MV-4-11 (cell line): ENCODE measurements around the gene TSPO2.

Experiments used
- DNase-seq: peaks from one replicate; lab custom pipeline; 2025; lab: John Stamatoyannopoulos, UW

TSPO2 gene

DNA sequence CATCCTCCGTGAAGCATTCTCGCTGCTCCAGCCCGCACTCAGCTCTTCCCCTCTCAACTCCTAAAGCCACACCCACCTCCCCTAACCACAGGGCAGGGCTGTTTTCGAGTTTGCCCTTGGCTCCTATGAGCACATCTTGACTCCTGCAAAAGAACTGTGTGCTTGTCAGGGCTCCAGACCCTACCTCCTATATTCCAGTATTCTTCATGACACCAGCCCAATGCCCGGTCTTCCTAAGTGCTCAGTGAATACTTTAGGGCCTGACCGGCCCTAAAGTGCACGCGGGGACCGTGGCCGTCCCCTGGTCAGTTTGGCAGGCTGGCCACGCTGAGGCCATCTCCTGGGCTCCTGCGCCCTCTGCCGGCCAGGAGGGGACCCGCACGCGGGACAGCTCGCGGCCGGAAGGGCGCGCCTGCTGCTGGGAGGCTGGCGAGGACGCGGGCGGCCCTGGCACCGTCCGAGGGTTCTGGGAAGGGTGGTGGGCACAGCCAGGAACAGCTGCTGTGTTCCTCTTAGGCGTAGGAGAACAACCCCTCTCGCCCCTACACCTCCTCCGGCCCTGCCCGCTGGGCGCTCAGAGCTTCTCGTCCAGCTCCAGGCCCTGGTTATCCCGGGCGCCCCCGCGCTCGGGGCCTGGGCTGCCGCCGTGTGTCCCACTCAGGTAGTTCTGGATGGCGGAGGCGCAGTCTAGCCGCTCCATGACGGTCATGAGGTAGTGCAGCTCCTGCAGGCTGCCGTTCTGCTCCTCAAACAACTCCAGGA, 14.3 kb upstream of the TSPO2 start:
- DNase-seq, result peak; percentile 69

DNA sequence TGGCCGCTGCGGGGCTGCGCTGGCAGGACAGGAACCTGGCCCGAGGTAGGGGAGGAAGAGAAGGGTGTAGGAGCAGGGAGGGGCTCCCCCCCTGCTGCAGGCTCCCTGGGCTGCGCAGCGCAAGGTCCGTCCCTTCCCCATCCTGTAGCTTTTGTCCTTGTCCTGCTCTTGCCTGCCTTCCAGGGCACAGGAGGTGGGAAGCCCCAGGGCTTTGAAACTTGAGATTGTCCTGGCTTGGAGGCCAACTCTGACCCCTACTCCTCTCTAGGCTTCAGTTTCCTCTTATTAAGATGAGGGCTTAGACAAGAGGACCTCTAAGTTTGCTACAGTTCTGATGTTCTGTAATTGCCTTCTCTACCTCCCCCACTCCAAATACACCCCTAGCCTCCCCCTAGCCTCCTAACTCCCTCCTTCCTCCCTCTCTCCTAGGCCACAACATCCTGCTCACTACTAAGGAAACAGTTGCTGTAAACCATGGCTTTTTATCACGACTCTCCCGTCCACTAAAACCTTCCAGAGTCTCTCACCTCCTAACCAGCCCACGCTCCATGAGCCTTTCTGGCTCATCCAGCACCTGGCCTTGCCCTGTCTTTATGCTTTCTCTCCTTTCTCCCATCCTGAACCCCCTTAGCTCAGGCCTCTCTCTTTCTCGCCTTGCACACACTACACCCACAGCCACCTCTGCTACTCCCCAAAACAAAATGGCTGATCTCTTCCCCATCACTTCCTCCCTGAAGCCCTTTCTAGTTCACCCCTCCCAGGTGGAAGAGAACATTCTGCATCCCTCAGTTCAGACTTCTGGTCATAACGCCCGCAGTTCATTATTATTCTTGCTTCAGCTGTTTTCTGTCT, 13.5 kb upstream of the TSPO2 start:
- DNase-seq, result no peak

- DNase-seq, result no peak
Measured at GRCh38 chr6:41032830-41033229, 9.4 kb upstream of the TSPO2 start.

GRCh38 chr6:41033776-41034175, 8.5 kb upstream of the TSPO2 start:
- no peak for DNase-seq

GRCh38 chr6:41036186-41036585, 6.1 kb upstream of the TSPO2 start:
- no peak for DNase-seq

GRCh38 chr6:41036601-41037000, 5.7 kb upstream of the TSPO2 start:
- no peak for DNase-seq

GRCh38 chr6:41037107-41037900, 5.0 kb upstream of the TSPO2 start:
- DNase-seq, result no peak

GRCh38 chr6:41038205-41038604, 4.1 kb upstream of the TSPO2 start:
- DNase-seq, result no peak

DNA sequence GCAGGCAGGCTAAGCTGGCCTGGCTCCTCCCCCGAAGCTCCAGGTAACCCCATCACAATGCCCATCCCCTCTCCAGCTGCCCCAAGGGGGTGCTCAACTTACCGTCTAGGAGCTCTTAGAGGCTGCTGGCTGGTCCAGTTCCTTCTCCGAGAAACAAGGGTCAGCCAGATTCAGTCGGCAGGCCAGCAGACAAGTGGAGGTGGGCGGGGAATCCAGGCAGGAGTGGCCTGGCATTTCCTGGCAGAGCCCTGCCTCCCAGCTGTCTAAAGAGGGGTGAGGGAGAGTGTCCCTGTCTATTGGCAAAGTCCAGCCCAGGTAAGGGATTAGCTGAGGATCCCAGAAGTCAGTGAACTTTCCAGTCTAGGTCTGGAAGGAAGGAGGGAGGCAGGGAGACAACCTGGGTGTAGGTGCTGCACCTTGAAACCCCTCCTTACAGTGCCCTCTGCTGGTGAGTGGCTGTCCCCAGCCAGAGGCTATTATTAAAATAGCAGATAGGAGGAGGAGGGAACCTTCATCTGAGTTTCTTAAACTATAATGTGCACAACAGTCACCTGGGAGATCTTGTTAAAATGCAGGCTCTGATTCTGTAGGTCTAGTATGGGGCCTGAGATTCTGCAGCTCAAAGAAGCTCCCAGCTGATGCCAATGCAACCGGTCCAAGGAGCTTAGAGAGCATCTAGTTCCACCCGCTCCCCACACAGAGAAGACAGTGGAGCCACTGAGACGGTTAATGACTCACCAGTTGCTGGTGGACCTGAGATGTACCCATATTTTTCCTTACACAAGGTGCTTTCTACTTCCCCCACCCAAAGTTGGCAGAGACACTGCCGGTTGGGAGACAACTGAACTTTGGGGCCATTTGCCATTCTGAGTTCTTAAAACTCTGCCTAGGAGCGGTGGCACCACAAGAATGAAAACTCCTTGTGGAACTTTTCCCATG, 2.9 kb upstream of the TSPO2 start, which contains the start of gene UNC5CL:
UNC5CL (minus strand) TSS at position 162 of the 939 bp plus-strand sequence. CDS start 4,147 bp downstream, outside the sequence.
- peak; percentile 2 for DNase-seq

DNA sequence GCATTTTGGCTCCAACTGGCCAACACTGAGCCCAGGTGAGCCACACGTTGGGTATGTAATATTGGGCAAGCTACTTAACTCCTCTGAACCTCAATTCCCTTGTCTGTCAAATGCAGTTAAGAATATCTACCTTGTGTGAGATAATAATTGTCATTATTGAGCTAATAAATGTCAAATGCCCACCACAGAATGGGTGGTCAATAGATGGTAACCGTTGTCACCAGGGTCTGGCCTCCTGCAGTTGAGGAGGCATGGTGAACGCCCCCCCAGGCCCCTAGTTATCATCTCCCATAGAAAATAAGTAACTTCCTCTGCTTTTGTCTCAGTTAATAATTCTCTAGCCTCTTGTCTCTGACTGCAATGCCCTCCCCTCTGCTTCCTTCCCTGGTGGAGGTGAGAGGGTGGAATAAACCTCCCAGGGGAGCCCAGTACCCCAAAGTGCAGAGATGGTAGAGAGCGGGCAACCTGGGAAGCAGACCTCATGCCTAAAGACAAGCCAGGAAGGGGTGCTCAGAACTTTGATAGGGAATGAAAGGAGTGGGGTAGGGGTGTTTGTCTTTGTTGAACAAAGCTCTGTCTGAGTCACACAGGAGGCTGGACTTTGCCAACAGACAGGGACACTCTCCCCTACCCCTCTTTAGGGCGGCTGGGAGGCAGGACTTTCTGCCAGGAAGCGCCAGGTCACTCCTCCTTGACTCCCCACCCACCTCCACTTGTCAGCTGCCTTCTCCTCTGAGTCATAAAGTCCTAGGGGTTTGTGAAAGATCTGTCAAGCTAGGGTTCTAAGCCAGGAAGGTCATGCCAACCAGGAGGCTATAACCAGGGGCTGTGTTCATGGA, 1.9 kb upstream of the TSPO2 start:
- DNase-seq, result peak; percentile 23

GRCh38 chr6:41040940-41041536, 1.2 kb upstream of the TSPO2 start:
- DNase-seq, result no peak

DNA sequence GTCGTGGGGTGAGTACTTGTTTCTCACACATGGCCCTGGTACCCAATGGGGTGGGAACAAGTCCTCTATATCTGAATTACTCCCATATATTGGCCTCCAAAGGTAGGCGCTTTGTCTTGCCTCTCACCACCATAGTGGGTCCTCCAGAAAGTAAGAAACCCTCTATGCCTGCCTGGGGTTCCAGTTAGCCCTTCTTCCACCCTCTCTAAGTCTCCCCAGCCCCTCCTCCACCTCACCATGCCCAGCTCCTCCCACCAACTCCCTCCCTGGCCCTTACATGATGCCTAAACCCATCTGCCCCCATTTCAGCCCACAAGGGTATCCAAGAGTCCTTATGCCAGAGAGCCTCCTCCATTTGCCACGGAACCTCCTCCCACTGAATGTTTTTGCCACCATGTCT, 884 bp downstream of the TSPO2 start:
- DNase-seq, result no peak

DNA sequence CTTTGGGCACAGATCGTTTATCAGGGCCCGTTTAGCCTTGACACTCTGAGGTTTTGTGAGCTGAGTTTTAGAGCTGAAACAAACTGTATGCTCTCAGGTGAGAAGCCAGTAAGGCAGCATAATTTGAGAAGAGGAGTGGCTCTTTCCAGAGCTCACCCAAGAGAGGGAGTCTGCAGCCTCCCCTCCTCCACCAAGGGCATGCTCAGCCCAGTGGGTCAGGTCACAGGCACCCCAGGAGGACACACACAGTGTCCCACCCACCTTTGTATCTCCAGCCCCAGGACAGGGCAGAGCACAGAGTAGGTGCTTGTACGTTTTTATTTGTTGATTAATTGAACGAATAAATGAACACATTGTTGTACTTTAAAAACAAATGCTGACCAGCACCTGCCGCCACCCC, 3.4 kb downstream of the TSPO2 start:
- DNase-seq, result no peak

GRCh38 chr6:41046084-41046483, 3.8 kb downstream of the TSPO2 start:
- DNase-seq, result no peak

DNA sequence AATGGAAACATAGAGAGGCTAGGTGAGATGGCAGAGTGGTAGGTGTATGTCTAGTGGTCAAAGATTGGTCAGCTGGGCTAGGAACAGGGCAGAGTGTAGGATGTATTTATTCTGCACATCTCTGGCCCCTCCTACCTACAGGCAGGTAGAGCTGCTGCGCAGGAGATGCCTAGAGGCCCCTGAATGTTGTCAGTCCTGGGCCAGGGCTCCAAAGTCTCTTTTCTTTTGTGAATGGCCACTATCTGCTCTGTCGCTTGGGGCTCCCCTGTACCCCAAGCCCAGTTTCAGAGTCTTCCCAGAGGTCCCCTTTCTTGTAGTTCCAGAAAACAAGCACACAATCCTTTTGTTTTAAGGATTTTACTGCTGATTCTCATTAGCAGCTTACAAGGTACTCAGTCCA, 5.0 kb downstream of the TSPO2 start:
- DNase-seq, result no peak

GRCh38 chr6:41047745-41048732, 5.8 kb downstream of the TSPO2 start:
- no peak for DNase-seq

DNA sequence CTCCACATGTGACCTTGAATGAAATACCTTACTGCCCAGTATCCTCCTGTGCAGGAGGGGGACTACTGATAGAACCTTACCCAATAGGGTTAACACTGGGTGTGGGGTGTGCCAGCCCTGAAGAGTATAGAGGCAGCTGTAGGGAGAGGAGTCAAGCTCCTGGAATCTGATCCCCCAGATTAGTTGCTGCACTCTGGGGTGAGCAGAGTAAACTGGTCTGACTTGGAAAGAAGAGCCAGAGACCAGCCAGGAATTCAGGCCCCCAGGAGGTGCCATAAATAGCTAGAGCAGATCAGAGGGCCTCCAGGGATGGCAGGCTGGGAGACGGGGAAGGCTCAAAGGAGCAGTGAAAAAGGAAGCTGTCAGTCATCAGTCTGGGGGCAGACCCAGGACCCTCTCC, 7.3 kb downstream of the TSPO2 start:
- DNase-seq, result no peak

DNA sequence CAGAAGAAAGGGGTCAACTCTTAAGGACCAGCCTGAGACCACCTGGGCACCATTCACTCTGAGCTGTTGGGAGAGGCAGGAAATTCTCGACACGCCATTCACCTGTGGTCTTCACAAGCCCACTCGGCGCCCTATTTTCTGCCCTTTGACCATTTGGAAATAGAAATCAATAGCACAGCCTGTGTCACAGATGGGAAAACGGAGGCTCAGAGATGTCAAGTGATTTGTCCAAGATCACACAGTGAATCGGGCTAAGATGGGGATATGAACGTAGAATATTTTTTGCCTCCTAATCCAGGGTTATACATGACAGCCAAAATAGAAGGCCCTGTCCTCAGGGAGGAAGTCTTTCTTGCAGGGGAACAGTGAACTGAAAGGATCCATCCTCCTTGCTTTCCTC, 7.7 kb downstream of the TSPO2 start:
- no peak for DNase-seq

DNA sequence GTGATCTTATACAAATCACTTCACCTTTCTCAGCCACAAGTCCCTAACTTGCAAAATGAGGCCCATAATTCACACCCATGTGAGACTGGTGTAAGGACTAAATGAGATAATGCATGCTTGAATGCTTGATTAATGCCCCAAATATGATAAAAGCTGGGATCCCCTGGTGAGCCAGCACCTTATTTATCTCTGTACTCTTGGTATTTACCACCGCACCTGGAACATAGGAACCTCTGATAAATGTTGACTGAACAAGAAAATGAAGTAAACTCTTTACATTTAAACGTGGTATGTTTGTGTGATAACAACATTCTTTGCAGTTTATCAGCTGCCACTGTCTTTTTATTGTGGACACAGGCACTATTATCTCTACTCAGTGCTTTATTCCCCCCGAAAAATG, 8.3 kb downstream of the TSPO2 start:
- no peak for DNase-seq
